HepG2 (cell line): ENCODE data around the gene ZG16. TPM values are rescaled to one million over a fixed set of nuclear protein-coding genes. Genes with fewer than 3 reads are reported as not detected.

ENCODE experiments used
- ATAC-seq: fragments of 200-7000 bp; cut with Tn5 transposase; 3 replicates; pipeline ENCODE4 v1.9.1; 2020; ENCODE audit warnings: mild to moderate bottlenecking, moderate library complexity
- BruUV-seq: library from RNA; stranded (reverse); fragments of 400-500 nt; replicated peaks from 2 replicates; lab custom pipeline; 2021; lab: Mats Ljungman, UMichigan
- CTCF ChIA-PET: fragments of 300-600 bp; formaldehyde crosslinking; extraction: SDS; loops from one replicate; lab custom pipeline; 2021; ENCODE audit warnings: low total read pairs, inconsistent platforms, low intra/inter-chr PET ratio; lab: Yijun Ruan, JAX
- POLR2A ChIA-PET: fragments of 350-600 bp; sonication (Branson Sonifier 250); formaldehyde crosslinking; loops from one replicate; lab custom pipeline; 2020; ENCODE audit warnings: antibody characterized with exemption, inconsistent platforms; lab: Yijun Ruan, JAX
- DNase-seq: peaks from one replicate; pipeline ENCODE4 v3.0.0-alpha.2; 2015; ENCODE audit warnings: low spot score
- FAIRE-seq: peaks from 3 replicates; lab custom pipeline; 2011; peaks lifted over from hg19 to GRCh38; lab: Jason Lieb, UNC
- H2AFZ ChIP-seq: one replicate; pipeline ENCODE4 v1.6.1; 2011; ENCODE audit warnings: low read length, inconsistent platforms
- H3K27ac ChIP-seq: fragments of 300-600 bp; 3 replicates; pipeline ENCODE4 v1.8.0; 2011; ENCODE audit warnings: mixed run types, mild to moderate bottlenecking, mixed read lengths, low read length, inconsistent platforms; ENCODE audit not compliant: insufficient read depth; ENCODE audit errors: extremely low read length
- H3K27me3 ChIP-seq, 2 experiments: fragments of 200-600 bp in 1 of 2; 2 replicates in 1 of 2; 3 replicates in 1 of 2; pipeline versions ENCODE4 v1.6.0 to v1.8.0; 2011; ENCODE audit warnings: low read length in 2 of 2, mild to moderate bottlenecking in 2 of 2, moderate library complexity in 2 of 2, inconsistent platforms in 1 of 2; ENCODE audit not compliant: insufficient read depth in 2 of 2, control insufficient read depth in 1 of 2
- H3K36me3 ChIP-seq, 2 experiments: fragments of 200-600 bp in 1 of 2; replicated peaks in 1 of 2; 2 replicates in 1 of 2; 3 replicates in 1 of 2; pipeline versions ENCODE4 v1.5.1 to v1.8.0; 2011; ENCODE audit warnings: low read length in 2 of 2, inconsistent platforms in 1 of 2; ENCODE audit not compliant: insufficient read depth in 2 of 2, control insufficient read depth in 1 of 2
- H3K4me1 ChIP-seq: 2 replicates; pipeline ENCODE4 v1.5.1; 2012; ENCODE audit warnings: low read length, inconsistent platforms; ENCODE audit not compliant: insufficient read depth
- H3K4me2 ChIP-seq: 2 replicates; pipeline ENCODE4 v1.6.0; 2011; ENCODE audit warnings: low read depth, low read length, inconsistent platforms
- H3K4me3 ChIP-seq, 3 experiments: fragments of 200-600 bp in 1 of 3; sonication (generic), shearing (Covaris generic) in 1 of 3; replicated peaks in 1 of 3; 2 replicates each; pipeline ENCODE4 v1.5.1; 2011 to 2016; ENCODE audit warnings: low read length in 3 of 3, inconsistent platforms in 2 of 3, low read depth in 2 of 3, mild to moderate bottlenecking in 2 of 3, control low read depth in 1 of 3, mixed read lengths in 1 of 3; ENCODE audit not compliant: insufficient read depth in 1 of 3
- H3K79me2 ChIP-seq: one replicate; pipeline ENCODE4 v1.6.1; 2011; ENCODE audit warnings: low read length, inconsistent platforms; ENCODE audit not compliant: insufficient read depth
- H3K9ac ChIP-seq: 2 replicates; pipeline ENCODE4 v1.6.0; 2011; ENCODE audit warnings: mild to moderate bottlenecking, low read depth, low read length, inconsistent platforms; ENCODE audit not compliant: insufficient read depth
- H3K9me3 ChIP-seq: 2 replicates; pipeline ENCODE4 v1.5.1; 2012; ENCODE audit warnings: mild to moderate bottlenecking, low read length
- H4K20me1 ChIP-seq: 2 replicates; pipeline ENCODE4 v1.6.0; 2011; ENCODE audit warnings: inconsistent platforms, mild to moderate bottlenecking, low read length, moderate library complexity; ENCODE audit not compliant: insufficient read depth
- CREB1 ChIP-seq, 2 experiments: fragments of 450-650 bp in 1 of 2; IDR thresholded peaks; 2 replicates each; pipeline ENCODE4 v1.6.1; 2016 to 2017; ENCODE audit warnings: control low read depth in 1 of 2, mild to moderate bottlenecking in 1 of 2, missing compliant biosample characterization in 1 of 2, missing genetic modification characterization in 1 of 2
- DNMT1 ChIP-seq: sonication (generic); formaldehyde crosslinking; IDR thresholded peaks from 2 replicates; pipeline ENCODE4 v1.5.1; 2020; ENCODE audit warnings: mild to moderate bottlenecking, missing genetic modification reagents
- KDM2A ChIP-seq: sonication (generic); formaldehyde crosslinking; IDR thresholded peaks from 2 replicates; pipeline ENCODE4 v1.4.0; 2020; ENCODE audit warnings: low read depth, missing genetic modification reagents, borderline replicate concordance
- NR2C2 ChIP-seq: sonication (generic); formaldehyde crosslinking; IDR thresholded peaks from 2 replicates; pipeline ENCODE4 v1.4.0; 2020; ENCODE audit warnings: missing genetic modification reagents, mild to moderate bottlenecking, moderate library complexity, borderline replicate concordance
- SP5 ChIP-seq: IDR thresholded peaks from 2 replicates; pipeline ENCODE4 v1.6.1; 2016; ENCODE audit warnings: low read depth, borderline replicate concordance
- ZNF350 ChIP-seq: sonication (generic); formaldehyde crosslinking; IDR thresholded peaks from 2 replicates; pipeline ENCODE4 v1.4.0; 2020; ENCODE audit warnings: mild to moderate bottlenecking, low read depth, missing genetic modification reagents, borderline replicate concordance
- ZNF510 ChIP-seq: sonication (generic); formaldehyde crosslinking; IDR thresholded peaks from 2 replicates; pipeline ENCODE4 v1.4.0; 2020; ENCODE audit warnings: low read depth, mild to moderate bottlenecking, missing genetic modification reagents
- ZNF589 ChIP-seq: sonication (generic); formaldehyde crosslinking; conservative IDR thresholded peaks from 2 replicates; pipeline ENCODE4 v1.8.0; 2022; ENCODE audit warnings: mild to moderate bottlenecking, moderate library complexity, missing genetic modification reagents
- ZNF709 ChIP-seq: sonication (generic); formaldehyde crosslinking; IDR thresholded peaks from 2 replicates; pipeline ENCODE4 v1.5.0; 2020; ENCODE audit warnings: mild to moderate bottlenecking, missing genetic modification reagents
- WGBS: methylation state at CpG from one replicate; pipeline ENCODE4 v1.1.6; 2017; ENCODE audit warnings: low lambda C conversion rate; 5-methylcytosine and 5-hydroxymethylcytosine counted together
- in situ Hi-C: cut with HindIII; loops from 2 replicates; pipeline ENCODE4 v1.10.0; 2017; ENCODE audit warnings: low pct_unique_long_range_greater_than_20kb; ENCODE audit not compliant: extremely low pct_ligation_motif_present
- intact Hi-C: fragments of 100-400 bp; cut with micrococcal nuclease; formaldehyde crosslinking; loops from one replicate; pipeline ENCODE4 v1.10.0; 2022; ENCODE audit not compliant: unreplicated experiment
- polyA plus RNA-seq, 8 experiments: library from polyadenylated mRNA; depleted of rRNA in 3 of 8; stranded (reverse) in 7 of 8; unstranded in 1 of 8; fragments of >200 nt; fragmentation: Illumina TruSeq in 4 of 8; extraction: Trizol in 4 of 8; gene quantifications; 2 replicates each; pipeline versions ENCODE4 v1.2.1 to v1.2.3, GENCODE V29; 2011 to 2016; ENCODE audit warnings: low read depth in 4 of 8, missing spikeins in 1 of 8, mixed read lengths in 1 of 8; ENCODE audit not compliant: insufficient read depth in 1 of 8
- total RNA-seq, 5 experiments: library from RNA; depleted of rRNA; stranded (reverse); fragments of >200 nt; fragmentation: Illumina TruSeq; extraction: Trizol; gene quantifications; 2 replicates each; pipeline ENCODE4 v1.2.3, GENCODE V29; 2016; ENCODE audit warnings: low read depth in 1 of 5
- TF ChIP-seq, protein P1 (sequence below): sonication (generic); formaldehyde crosslinking; IDR thresholded peaks from 2 replicates; pipeline ENCODE4 v1.4.0; 2020; ENCODE audit warnings: mild to moderate bottlenecking, missing genetic modification reagents
- TF ChIP-seq, protein P2 (sequence below): sonication (generic); formaldehyde crosslinking; IDR thresholded peaks from 2 replicates; pipeline ENCODE4 v1.9.0; 2021; ENCODE audit warnings: mild to moderate bottlenecking, missing genetic modification reagents

ZG16 gene
- total and polyA plus RNA-seq, 2 of the 13 experiments (the other 11 are each of a cell fraction or from before 2014, with no cell fraction given) = 0.04 to 0.07 TPM

DNA sequence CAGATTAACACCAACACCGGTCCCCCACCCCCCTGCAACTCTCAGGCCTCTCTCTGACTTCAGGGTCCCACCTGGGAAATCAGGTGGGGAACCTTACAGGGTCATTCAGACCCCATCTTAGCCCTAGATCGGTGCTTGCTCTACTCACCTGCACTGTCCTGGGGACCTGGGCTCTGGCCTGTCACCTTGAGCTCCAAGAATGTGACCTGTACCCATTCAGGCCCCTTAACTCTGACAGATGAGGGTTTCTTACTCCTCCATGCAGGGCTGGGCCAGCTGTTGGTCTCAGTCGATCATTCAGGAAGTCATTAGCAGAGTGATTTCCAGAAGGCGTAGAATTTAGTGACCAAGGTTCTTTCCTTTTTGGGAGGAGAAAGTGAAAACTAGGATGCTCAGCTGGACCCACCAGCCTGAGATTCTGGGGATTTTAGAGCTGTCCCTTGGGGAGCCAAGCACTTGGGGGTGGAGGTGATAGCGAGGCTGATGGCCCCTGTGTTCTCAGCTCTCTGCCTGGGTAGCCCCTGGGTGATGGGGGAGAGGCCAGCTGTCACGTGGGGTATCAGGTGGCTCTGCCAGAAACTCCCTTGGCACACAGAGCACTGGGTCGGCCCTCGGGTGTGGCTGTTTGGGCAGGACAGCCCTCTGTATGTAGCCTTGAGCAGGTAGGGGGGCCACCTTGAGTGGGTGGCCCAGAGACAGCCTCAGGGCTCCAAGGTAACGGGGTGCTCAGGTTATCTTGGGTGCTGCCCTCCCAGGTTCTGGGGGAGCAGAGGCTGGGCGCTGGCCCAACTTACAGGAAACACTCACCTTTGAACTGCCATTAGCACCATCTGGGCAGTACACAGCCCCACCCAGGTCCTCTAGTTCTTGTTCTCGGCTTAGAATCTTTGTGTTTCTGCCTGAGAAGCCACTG, 42.9 kb downstream of the ZG16 start:
- H3K4me1 ChIP-seq = peaks cover 91% of the 10 kb centered on the region
- in situ Hi-C loops = loop anchor here (25.0 kb wide), 1 partner anchor 841 kb away; the partner anchor contains the start of genes FBRS and PRR14
- POLR2A ChIA-PET = interaction anchor here (0.6 to 7.0 kb wide), 17 partner anchors 6 to 245 kb away, joined by 3 to 145 read pairs (median 5); partner anchors contain the start of genes ALDOA, ASPHD1, CDIPT and KIF22
- TF ChIP-seq CREB1 (IDR thresholded peaks at IDR 0.05) (no peak), CREB1 (CRISPR knock-in tag; IDR thresholded peaks at IDR 0.05) (no peak), SP5 (no peak), NR2C2 (0 out of 2 replicates have a peak, but pooled peaks have one; percentile 30), ZNF350 (CRISPR knock-in tag) (0 out of 2 replicates have a peak, but pooled peaks have one; percentile 7), ZNF510 (CRISPR knock-in tag) (0 out of 2 replicates have a peak, but pooled peaks have one; percentile 16), KDM2A (CRISPR knock-in tag) (peak; percentile 48), DNMT1 (CRISPR knock-in tag) (no peak), ZNF589 (CRISPR knock-in tag) (no peak), ZNF709 (CRISPR knock-in tag) (0 out of 2 replicates have a peak, but pooled peaks have one; percentile 32)
- TF ChIP-seq, protein P1, sequence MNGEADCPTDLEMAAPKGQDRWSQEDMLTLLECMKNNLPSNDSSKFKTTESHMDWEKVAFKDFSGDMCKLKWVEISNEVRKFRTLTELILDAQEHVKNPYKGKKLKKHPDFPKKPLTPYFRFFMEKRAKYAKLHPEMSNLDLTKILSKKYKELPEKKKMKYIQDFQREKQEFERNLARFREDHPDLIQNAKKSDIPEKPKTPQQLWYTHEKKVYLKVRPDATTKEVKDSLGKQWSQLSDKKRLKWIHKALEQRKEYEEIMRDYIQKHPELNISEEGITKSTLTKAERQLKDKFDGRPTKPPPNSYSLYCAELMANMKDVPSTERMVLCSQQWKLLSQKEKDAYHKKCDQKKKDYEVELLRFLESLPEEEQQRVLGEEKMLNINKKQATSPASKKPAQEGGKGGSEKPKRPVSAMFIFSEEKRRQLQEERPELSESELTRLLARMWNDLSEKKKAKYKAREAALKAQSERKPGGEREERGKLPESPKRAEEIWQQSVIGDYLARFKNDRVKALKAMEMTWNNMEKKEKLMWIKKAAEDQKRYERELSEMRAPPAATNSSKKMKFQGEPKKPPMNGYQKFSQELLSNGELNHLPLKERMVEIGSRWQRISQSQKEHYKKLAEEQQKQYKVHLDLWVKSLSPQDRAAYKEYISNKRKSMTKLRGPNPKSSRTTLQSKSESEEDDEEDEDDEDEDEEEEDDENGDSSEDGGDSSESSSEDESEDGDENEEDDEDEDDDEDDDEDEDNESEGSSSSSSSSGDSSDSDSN = no peak
- TF ChIP-seq, protein P2, sequence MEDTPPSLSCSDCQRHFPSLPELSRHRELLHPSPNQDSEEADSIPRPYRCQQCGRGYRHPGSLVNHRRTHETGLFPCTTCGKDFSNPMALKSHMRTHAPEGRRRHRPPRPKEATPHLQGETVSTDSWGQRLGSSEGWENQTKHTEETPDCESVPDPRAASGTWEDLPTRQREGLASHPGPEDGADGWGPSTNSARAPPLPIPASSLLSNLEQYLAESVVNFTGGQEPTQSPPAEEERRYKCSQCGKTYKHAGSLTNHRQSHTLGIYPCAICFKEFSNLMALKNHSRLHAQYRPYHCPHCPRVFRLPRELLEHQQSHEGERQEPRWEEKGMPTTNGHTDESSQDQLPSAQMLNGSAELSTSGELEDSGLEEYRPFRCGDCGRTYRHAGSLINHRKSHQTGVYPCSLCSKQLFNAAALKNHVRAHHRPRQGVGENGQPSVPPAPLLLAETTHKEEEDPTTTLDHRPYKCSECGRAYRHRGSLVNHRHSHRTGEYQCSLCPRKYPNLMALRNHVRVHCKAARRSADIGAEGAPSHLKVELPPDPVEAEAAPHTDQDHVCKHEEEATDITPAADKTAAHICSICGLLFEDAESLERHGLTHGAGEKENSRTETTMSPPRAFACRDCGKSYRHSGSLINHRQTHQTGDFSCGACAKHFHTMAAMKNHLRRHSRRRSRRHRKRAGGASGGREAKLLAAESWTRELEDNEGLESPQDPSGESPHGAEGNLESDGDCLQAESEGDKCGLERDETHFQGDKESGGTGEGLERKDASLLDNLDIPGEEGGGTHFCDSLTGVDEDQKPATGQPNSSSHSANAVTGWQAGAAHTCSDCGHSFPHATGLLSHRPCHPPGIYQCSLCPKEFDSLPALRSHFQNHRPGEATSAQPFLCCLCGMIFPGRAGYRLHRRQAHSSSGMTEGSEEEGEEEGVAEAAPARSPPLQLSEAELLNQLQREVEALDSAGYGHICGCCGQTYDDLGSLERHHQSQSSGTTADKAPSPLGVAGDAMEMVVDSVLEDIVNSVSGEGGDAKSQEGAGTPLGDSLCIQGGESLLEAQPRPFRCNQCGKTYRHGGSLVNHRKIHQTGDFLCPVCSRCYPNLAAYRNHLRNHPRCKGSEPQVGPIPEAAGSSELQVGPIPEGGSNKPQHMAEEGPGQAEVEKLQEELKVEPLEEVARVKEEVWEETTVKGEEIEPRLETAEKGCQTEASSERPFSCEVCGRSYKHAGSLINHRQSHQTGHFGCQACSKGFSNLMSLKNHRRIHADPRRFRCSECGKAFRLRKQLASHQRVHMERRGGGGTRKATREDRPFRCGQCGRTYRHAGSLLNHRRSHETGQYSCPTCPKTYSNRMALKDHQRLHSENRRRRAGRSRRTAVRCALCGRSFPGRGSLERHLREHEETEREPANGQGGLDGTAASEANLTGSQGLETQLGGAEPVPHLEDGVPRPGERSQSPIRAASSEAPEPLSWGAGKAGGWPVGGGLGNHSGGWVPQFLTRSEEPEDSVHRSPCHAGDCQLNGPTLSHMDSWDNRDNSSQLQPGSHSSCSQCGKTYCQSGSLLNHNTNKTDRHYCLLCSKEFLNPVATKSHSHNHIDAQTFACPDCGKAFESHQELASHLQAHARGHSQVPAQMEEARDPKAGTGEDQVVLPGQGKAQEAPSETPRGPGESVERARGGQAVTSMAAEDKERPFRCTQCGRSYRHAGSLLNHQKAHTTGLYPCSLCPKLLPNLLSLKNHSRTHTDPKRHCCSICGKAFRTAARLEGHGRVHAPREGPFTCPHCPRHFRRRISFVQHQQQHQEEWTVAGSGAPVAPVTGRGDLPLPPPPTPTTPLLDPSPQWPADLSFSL (CRISPR knock-in tag) = no peak

More for the DNA sequence above, 42.9 kb downstream of the ZG16 start:
- Histone ChIP-seq H3K9me3 (no peaks in the 10 kb centered on the region), H3K79me2 (peaks cover 29% of the 10 kb centered on the region), H4K20me1 (peaks cover 5% of the 10 kb centered on the region; the same call in 1 of the 2 replicates), H3K4me3 (peak overlapping the region; percentile 59 to 71 (median 71)), H3K27me3 (no peaks in the 10 kb centered on the region; a peak in 2 of 5 replicates), H3K4me2 (peak overlapping the region; percentile 86), H3K9ac (peak overlapping the region; percentile 56), H3K27ac (peak overlapping the region; percentile 53), H2AFZ (no peak overlapping the region), H3K36me3 (peaks cover 0 to 9% of the 10 kb centered on the region in 2 experiments; a peak in 2 of 5 replicates)
- DNase-seq (no peak), FAIRE-seq (no peak), ATAC-seq (no peak)
- BruUV-seq = TSS peak; percentile 46
- intact Hi-C loops = no loop called here
- WGBS = 24% methylated on average over 6 of the region's 11 CpGs
- CTCF ChIA-PET = interaction anchor here (3.3 kb wide), 1 partner anchor 27 kb away, joined by 12 read pairs; no protein-coding TSS in a partner anchor
